Measurements from ENCODE around the gene QPRT.

- TF ChIP-seq CTCF (IDR thresholded peaks at IDR 0.05; ENCODE audit: low read length) (no peak), EZH2phosphoT487 (IDR thresholded peaks at IDR 0.05; ENCODE audit: low read length) (no peak), EZH2 (optimal IDR thresholded peaks at IDR 0.05; ENCODE audit: low read depth, low read length) (no peak)
These were observed 51.7 kb downstream of the QPRT start for GRCh38 chr16:29730649-29731048.
